K562 (cell line): Measurements from ENCODE around the gene CCDC136. TPM values are rescaled to one million over a fixed set of nuclear protein-coding genes. Genes with fewer than 3 reads are reported as not detected.

Experiments used
- EGR1 ChIP-seq: fragments of 450-650 bp; conservative IDR thresholded peaks from 2 replicates; pipeline ENCODE4 v1.6.1; 2017; ENCODE audit warnings: mild to moderate bottlenecking
- ETV6 ChIP-seq, 3 experiments: fragments of 150-350 bp in 1 of 3; sonication (generic) in 1 of 3; formaldehyde crosslinking in 1 of 3; IDR thresholded peaks; 2 replicates each; pipeline versions ENCODE4 v1.6.1 to v1.8.0; 2014 to 2022; ENCODE audit warnings: borderline replicate concordance in 2 of 3, low read depth in 2 of 3, antibody characterized with exemption in 1 of 3, low read length in 1 of 3, mild to moderate bottlenecking in 1 of 3, missing genetic modification reagents in 1 of 3
- GATAD2A ChIP-seq: fragments of 450-650 bp; IDR thresholded peaks from 2 replicates; pipeline ENCODE4 v1.6.1; 2017
- HCFC1 ChIP-seq: IDR thresholded peaks from 2 replicates; pipeline ENCODE4 v1.6.1; 2012; ENCODE audit warnings: low read depth, low read length, improper control_type of control experiment
- KLF10 ChIP-seq: fragments of 250-450 bp; sonication (Bioruptor Pico); IDR thresholded peaks from 2 replicates; pipeline ENCODE4 v1.6.1; 2021; ENCODE audit warnings: matching md5 sums
- NCOR1 ChIP-seq: fragments of 450-650 bp; IDR thresholded peaks from 2 replicates; pipeline ENCODE4 v1.6.1; 2016; ENCODE audit warnings: mild to moderate bottlenecking, moderate library complexity
- NRF1 ChIP-seq, 2 experiments: fragments of 450-650 bp; IDR thresholded peaks in 1 of 2; conservative IDR thresholded peaks in 1 of 2; 2 replicates each; pipeline ENCODE4 v1.6.1; 2014; ENCODE audit warnings: mild to moderate bottlenecking in 2 of 2
- OTX1 ChIP-seq: fragments of 450-650 bp; formaldehyde crosslinking; IDR thresholded peaks from 2 replicates; pipeline ENCODE4 v1.4.0; 2022; ENCODE audit warnings: mild to moderate bottlenecking
- POU5F1 ChIP-seq: fragments of 150-350 bp; IDR thresholded peaks from 2 replicates; pipeline ENCODE4 v1.6.1; 2014; ENCODE audit warnings: borderline replicate concordance, low read length, low read depth, mild to moderate bottlenecking; ENCODE audit not compliant: partially characterized antibody
- RBFOX2 ChIP-seq: fragments of 200-400 bp; formaldehyde crosslinking; IDR thresholded peaks from 2 replicates; pipeline ENCODE4 v1.6.1; 2017; ENCODE audit warnings: low read depth, mild to moderate bottlenecking, low read length, moderate library complexity
- RBM17 ChIP-seq: fragments of 200-400 bp; formaldehyde crosslinking; IDR thresholded peaks from 2 replicates; pipeline ENCODE4 v1.6.1; 2017; ENCODE audit warnings: low read depth, mild to moderate bottlenecking, low read length, borderline replicate concordance
- SMARCA5 ChIP-seq: fragments of 450-650 bp; IDR thresholded peaks from 2 replicates; pipeline ENCODE4 v1.6.1; 2016
- SP1 ChIP-seq: sonication (generic); formaldehyde crosslinking; IDR thresholded peaks from 2 replicates; pipeline ENCODE4 v1.8.1; 2022; ENCODE audit warnings: mild to moderate bottlenecking, missing genetic modification reagents
- SRSF7 ChIP-seq: fragments of 200-400 bp; formaldehyde crosslinking; optimal IDR thresholded peaks from 2 replicates; pipeline ENCODE3; 2017; ENCODE audit warnings: mild to moderate bottlenecking, low read depth, low read length
- TAF15 ChIP-seq: fragments of 200-400 bp; formaldehyde crosslinking; IDR thresholded peaks from 2 replicates; pipeline ENCODE4 v1.6.1; 2017; ENCODE audit warnings: mild to moderate bottlenecking, low read depth, low read length, moderate library complexity
- TCFL5 ChIP-seq: fragments of 250-450 bp; sonication (Bioruptor Pico); conservative IDR thresholded peaks from 2 replicates; pipeline ENCODE4 v1.6.1; 2021; ENCODE audit warnings: mild to moderate bottlenecking, moderate library complexity, matching md5 sums
- TRIM25 ChIP-seq: fragments of 450-650 bp; IDR thresholded peaks from 2 replicates; pipeline ENCODE4 v1.7.0; 2016; ENCODE audit warnings: borderline replicate concordance
- ZBTB43 ChIP-seq: sonication (generic); formaldehyde crosslinking; IDR thresholded peaks from 2 replicates; pipeline ENCODE4 v1.8.0; 2023; ENCODE audit warnings: mild to moderate bottlenecking, missing genetic modification reagents
- ZNF134 ChIP-seq: fragments of 250-450 bp; sonication (Bioruptor Pico); conservative IDR thresholded peaks from 2 replicates; pipeline ENCODE4 v1.4.0; 2020
- ZNF41 ChIP-seq: fragments of 250-450 bp; sonication (Bioruptor Pico); conservative IDR thresholded peaks from 2 replicates; pipeline ENCODE4 v1.4.0; 2020; ENCODE audit warnings: mild to moderate bottlenecking
- ZNF592 ChIP-seq: fragments of 450-650 bp; IDR thresholded peaks from 2 replicates; pipeline ENCODE4 v1.6.1; 2017; ENCODE audit warnings: antibody characterized with exemption, mild to moderate bottlenecking
- ZNF785 ChIP-seq: fragments of 250-450 bp; sonication (Bioruptor Pico); IDR thresholded peaks from 2 replicates; pipeline ENCODE4 v1.4.0; 2020; ENCODE audit warnings: mild to moderate bottlenecking
- polyA plus RNA-seq, 8 experiments: library from polyadenylated mRNA; depleted of rRNA in 4 of 8; stranded (reverse) in 5 of 8; unstranded in 3 of 8; fragments of >200 nt; fragmentation: Nextera tagmentation in 2 of 8; fragmentation: Illumina TruSeq in 1 of 8; extraction: Ambion mirVana in 2 of 8; extraction: Trizol in 1 of 8; gene quantifications; 2 replicates each; pipeline versions ENCODE4 v1.2.1 to v1.2.3, GENCODE V29; 2011 to 2014; ENCODE audit warnings: inconsistent platforms in 1 of 8, missing spikeins in 1 of 8
- total RNA-seq, 7 experiments: library from RNA; depleted of rRNA in 6 of 7; stranded (reverse); fragments of >200 nt in 6 of 7; fragmentation: Illumina TruSeq in 2 of 7; extraction: Trizol in 2 of 7; gene quantifications; 2 replicates each; pipeline versions ENCODE4 v1.2.1 to v1.2.3, GENCODE V29; 2011 to 2021; ENCODE audit warnings: low replicate concordance in 1 of 7

CCDC136 gene
- total and polyA plus RNA-seq, 9 of the 15 experiments (the other 6 are each of a cell fraction or from before 2014, with no cell fraction given), result 2.4 to 40.8 (median 26.5) TPM

DNA sequence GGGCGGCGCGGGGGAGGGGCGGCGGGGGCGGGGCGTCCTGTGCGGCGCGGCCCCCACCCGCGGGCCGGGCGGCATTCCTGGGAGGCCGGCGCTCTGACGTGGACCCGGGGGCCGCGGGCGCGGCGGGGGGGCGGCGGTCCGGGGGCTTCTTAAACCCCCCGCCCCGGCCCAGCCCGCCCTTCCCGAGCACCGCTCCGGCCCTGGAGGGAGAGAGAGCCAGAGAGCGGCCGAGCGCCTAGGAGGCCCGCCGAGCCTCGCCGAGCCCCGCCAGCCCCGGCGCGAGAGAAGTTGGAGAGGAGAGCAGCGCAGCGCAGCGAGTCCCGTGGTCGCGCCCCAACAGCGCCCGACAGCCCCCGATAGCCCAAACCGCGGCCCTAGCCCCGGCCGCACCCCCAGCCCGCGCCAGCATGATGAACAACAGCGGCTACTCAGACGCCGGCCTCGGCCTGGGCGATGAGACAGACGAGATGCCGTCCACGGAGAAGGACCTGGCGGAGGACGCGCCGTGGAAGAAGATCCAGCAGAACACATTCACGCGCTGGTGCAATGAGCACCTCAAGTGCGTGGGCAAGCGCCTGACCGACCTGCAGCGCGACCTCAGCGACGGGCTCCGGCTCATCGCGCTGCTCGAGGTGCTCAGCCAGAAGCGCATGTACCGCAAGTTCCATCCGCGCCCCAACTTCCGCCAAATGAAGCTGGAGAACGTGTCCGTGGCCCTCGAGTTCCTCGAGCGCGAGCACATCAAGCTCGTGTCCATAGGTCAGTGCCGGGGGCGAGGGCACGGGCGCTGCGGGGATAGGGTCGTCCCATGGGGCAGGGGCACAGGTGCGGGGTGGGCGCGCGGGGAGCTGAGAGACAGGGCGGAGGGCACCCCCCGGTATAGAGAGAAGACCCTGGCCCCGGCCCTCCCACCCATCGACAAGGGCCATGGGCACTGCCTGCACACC is 38.7 kb downstream of the CCDC136 start, which contains the start of gene FLNC (continued):
- no peak; the same call in 1 of the 2 replicates for TF ChIP-seq GATAD2A
- TF ChIP-seq SMARCA5, result peak; percentile 81
- peak; percentile 70 to 77 for TF ChIP-seq NRF1 (conservative IDR thresholded peaks at IDR 0.05 in 1 of 2, IDR thresholded peaks at IDR 0.05 in 1 of 2)
- TF ChIP-seq ZBTB43 (CRISPR knock-in tag), result no peak
- TF ChIP-seq TRIM25, result no peak
- no peak for TF ChIP-seq ZNF134 (CRISPR knock-in tag)
- no peak for TF ChIP-seq ZNF41 (CRISPR knock-in tag)
- TF ChIP-seq KLF10, result no peak
- peak; percentile 28; the same call in 1 of the 2 replicates for TF ChIP-seq NCOR1
- peak; percentile 54 for TF ChIP-seq ZNF592
- TF ChIP-seq RBM17, result no peak
- TF ChIP-seq SRSF7, result no peak
- TF ChIP-seq POU5F1, result peak; percentile 22
- peak; percentile 64 for TF ChIP-seq SP1 (CRISPR knock-in tag)
- TF ChIP-seq RBFOX2, result peak; percentile 60
- TF ChIP-seq TCFL5 (CRISPR knock-in tag), result no peak
- TF ChIP-seq EGR1, result peak; percentile 71
- no peak for TF ChIP-seq TAF15
- no peak for TF ChIP-seq ETV6 (IDR thresholded peaks at IDR 0.05; ENCODE audit: borderline replicate concordance in 1 of 2, low read depth in 2 of 2, low read length in 1 of 2)
- TF ChIP-seq ETV6 (CRISPR knock-in tag; IDR thresholded peaks at IDR 0.05; ENCODE audit: borderline replicate concordance), result no peak
- TF ChIP-seq OTX1 (CRISPR knock-in tag), result no peak
- TF ChIP-seq ZNF785 (CRISPR knock-in tag), result no peak
- TF ChIP-seq HCFC1, result no peak
